Stimulated activated naive CD8-positive, alpha-beta T cell treated with anti-CD3 and anti-CD28 coated beads, Interleukin-15, Interleukin-2, amounts not matched to agents 100 U/mL and 50 U/mL, for 24 hours (primary cell): Measurements from ENCODE around the gene PRDX6.
A peak's percentile ranks its signal among the peaks of the same experiment; 100 is the strongest.
"Not testable (repeated sequence)": the region's sequence is repeated elsewhere in the genome, so short reads cannot be mapped to it uniquely, and the experiment has no call there.

Source experiments
- ATAC-seq: fragments of 150-1000 bp; cut with Tn5 transposase; one replicate; pipeline ENCODE4 v1.10.0; 2021
- DNase-seq: peaks from one replicate; pipeline ENCODE4 v3.0.0; 2021

PRDX6 gene

GRCh38 chr1:173469656-173470055 is 7.5 kb upstream of the PRDX6 start:
- DNase-seq (no peak), ATAC-seq (no peak)

- ATAC-seq = no peak
These were observed 6.5 kb upstream of the PRDX6 start for GRCh38 chr1:173470608-173471007.

DNA sequence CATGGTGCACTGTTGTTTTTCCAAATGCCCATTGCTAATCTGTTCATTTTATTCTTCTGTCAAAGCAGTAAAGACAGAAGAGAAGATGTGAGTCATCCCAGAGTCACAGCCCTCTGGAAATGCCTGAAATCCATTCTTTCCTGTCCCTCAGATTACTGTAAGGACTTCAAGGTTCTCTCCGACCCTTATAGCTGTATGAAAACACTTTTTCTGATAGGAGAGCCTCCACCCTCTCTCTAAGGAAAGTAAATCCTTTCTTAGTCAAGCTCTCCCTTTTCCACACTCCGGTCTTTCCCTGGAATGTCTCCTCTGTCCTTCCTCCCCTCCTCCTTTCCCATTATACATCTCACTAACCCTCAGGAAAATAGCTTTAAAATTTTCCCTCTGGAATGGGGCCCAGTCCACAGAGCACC is 3.5 kb upstream of the PRDX6 start:
- DNase-seq = no peak
- no peak for ATAC-seq

More at GRCh38 chr1:173470608-173471007, 6.5 kb upstream of the PRDX6 start:
- peak; percentile 20 for DNase-seq

- ATAC-seq = no peak
These were observed 2.9 kb upstream of the PRDX6 start for GRCh38 chr1:173474097-173474779.

GRCh38 chr1:173474780-173475421 is 2.2 kb upstream of the PRDX6 start:
- not testable (repeated sequence) for ATAC-seq

More at GRCh38 chr1:173474097-173474779, 2.9 kb upstream of the PRDX6 start:
- DNase-seq = no peak

DNA sequence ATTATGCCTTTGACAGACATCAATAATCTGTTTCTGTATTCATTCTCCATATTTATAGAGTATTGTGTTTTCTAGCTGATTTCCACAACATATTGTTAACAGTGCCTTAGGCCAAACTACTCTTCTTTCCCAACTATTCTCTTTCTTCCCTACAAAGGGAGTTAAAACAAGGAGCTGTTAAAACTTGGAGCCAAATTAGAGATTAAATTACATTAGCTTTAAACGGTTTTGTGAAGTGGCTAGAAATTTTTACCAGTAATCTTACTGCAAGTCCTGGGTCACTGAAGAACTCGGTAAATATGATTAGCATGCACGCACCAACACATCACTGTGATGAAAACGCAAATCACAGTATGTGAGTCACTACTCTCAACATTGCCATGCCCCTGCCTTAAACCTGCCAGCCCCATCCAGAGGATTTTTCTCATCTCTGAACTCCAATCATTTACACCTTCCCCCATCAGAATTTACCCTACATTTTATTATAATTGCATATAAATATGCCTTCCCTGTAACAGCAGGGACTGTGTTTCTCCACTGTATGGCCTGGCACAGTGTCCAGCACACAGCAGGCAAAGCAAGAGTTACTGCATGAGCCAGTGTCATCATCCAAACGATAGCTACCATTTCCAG is 1.5 kb upstream of the PRDX6 start:
- ATAC-seq (peak; percentile 24), DNase-seq (no peak)

More at GRCh38 chr1:173474780-173475421, 2.2 kb upstream of the PRDX6 start:
- DNase-seq = not testable (repeated sequence)

DNA sequence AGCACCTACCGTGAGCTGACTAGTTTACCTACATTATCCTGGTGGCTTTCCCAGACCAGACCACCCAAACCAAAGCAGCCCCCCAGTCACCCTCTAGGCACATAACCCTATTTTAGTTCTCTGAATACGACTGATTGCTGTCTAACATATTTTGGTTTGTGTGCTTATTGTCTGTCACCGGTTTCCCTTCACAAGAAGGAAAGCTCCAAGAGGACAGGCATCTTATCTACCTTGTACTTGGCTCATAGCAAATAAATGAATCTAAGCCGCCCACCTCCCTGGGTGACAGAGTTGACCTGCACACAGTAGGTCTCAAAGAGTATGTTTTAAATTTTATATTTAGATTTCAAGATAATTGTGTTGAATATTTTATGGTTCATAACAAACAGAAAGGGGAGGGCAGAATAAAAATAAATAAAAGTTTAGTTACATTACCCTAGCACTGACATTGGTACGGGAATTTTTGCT is 904 bp upstream of the PRDX6 start:
- no peak for ATAC-seq
- no peak for DNase-seq

DNA sequence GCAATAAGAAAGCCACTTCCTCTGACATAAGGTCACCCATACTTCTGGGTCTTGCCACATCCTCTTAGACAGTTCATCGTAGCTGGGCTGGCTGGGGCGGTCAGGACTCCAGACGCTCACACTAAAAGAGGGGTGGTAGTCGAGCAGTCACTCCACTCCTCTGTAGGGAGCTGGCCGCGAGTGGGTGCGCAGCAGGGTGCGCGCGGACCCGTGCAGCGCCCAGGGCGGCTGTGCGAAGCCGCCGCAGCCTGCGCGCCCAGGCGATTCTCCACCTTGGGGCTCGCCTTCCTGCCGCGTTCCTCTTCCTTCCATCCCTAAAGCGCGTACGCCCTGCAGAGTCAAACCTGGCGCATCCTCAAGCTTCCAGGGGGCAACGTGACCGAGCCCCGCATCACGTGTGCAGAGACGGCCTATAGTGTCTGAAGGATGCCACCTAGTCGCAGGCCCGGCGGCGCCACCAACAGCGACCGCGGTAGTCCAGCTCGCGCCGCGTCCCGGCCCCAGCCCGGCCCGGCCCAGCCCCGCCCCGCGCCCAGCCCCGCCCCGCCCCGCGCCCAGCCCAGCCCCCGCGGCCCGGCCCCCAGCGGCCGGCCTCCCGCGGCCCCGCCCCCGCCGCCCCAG is 360 bp upstream of the PRDX6 start:
- peak; percentile 91 for ATAC-seq
- DNase-seq = peak; percentile 87

DNA sequence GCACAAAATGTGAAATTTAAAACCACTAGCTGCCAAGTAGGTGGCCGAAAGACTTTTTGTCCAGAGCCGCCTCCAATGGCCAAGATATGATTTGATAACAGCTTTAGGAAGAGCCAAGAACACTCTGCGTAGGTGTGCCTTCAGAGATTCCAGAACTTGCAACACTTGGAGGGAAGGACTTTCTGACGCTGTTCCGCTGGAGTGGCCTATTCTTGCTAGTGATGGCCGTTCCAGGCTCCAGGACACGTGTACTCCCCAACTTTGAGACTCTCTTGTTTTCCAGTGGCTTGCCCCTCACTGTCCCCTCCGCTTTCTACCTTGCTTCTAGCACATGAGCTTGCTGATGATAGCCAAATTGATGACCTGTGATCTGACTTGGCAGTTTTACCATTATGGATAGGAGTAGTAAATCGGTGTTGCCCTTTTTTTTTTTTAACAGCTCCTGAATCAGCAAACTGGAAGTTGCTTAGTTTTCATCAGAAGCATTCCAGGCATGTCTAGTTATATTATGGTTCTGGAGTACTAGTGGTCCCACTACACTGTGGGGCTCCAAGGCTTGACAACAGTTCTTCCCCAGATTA is 1.0 kb downstream of the PRDX6 start:
- ATAC-seq = no peak
- DNase-seq = no peak

DNA sequence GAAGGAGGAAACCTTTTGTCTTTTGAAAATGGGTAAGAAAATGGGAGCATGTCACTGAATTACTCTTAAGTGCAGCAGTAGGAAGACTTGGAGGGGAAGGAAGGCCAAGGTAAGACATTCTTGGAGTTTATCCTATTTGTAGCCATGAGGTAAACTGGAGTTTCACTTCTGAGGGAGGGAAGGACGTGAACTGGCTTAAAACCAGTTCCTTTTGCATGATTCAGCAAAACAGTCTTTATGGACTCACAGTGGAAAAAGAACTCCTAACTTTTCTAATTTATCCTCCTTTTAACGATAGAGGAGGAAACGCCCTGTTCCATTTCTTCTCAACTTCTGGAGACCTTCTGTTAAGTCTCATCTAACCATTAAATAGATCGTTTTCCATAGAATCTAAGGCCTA is 2.5 kb downstream of the PRDX6 start:
- no peak for ATAC-seq
- no peak for DNase-seq

DNA sequence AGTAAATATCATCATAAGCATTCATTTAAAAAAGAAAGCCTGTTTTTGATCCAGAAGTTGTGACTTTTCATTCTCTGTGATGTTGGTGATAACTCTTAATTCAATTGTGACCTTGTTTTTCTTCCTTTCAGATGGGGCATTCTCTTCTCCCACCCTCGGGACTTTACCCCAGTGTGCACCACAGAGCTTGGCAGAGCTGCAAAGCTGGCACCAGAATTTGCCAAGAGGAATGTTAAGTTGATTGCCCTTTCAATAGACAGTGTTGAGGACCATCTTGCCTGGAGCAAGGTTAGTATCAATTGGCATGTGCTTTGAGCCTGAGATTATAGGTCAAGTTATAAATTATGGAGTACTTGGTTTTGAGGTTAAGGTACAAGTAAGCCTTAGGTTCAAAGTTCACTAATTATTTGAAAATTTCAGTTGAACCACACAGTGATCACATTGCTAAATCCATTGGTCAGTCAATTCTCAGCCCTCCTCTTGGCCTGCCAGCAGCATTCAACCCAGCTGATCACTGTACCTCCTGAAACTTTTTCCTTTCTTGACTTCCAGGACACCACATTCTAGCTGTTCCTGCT is 4.1 kb downstream of the PRDX6 start:
- DNase-seq = no peak
- no peak for ATAC-seq

- no peak for DNase-seq
- ATAC-seq = no peak
These were observed 5.5 kb downstream of the PRDX6 start for GRCh38 chr1:173482683-173483082.

DNA sequence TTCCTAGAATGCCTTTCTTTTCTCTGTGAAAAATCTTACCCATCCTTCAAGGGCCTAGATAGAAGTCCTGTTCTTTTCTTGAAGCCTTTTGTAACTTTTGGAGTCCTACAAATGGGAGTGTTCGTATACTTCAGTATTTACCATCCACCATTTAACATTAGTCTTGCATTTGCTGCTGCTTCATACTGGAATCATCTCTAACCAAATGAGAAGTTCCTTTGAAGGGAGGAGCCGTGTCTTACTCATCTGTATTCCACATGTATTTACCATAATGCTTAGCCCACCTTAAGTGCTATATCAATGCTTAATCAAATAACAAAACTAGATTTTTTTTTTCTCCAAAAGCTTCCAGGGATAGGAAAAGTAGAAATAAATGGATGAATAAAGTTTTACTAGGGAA is 7.1 kb downstream of the PRDX6 start:
- no peak for ATAC-seq
- no peak for DNase-seq

- no peak for ATAC-seq
- DNase-seq = no peak
These were observed 8.3 kb downstream of the PRDX6 start for GRCh38 chr1:173485401-173485800.

- ATAC-seq = no peak
- DNase-seq = no peak
These were observed 10.9 kb downstream of the PRDX6 start for GRCh38 chr1:173488001-173488400.

DNA sequence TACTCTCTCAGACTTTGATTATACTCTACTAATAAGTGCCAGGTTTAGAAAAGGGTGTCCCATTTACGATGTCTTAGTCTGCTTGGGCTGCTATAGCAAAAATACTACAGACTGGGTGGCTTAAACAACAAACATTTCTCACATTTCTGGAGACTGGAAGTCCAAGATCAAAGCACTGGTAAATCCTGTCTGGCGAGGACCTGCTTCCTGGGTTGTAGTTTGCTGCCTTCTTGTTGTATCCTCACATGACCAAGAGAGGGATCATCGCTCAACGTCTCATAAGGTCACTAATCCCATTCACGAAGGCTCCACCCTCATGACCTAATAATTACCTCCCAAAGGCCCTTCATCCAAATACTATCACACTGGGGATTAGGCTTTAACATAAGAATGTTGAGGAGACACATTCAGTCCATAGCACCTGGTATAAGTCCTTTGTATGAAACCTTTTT is 12.0 kb downstream of the PRDX6 start:
- DNase-seq = no peak

DNA sequence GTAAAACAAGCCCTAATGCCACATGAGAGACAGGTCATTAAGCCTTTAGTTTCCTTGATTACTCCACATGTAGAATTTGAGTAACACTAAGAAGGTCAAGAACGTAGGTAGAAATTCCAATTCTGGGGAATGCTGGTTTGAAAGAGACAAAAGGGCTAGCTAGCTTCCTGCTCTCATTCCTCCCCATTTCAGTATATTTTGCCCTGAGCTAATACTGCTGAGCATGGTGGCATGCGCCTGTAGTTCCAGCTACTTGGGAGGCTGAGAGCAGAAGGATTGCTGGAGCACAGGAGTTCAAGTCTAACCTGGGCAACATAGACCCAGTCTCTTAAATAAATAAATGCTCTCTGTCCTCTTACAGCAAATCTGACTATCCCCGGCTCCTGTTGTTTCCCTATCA is 12.8 kb downstream of the PRDX6 start:
- no peak for DNase-seq
- no peak for ATAC-seq

More for the DNA sequence above, 12.0 kb downstream of the PRDX6 start:
- no peak for ATAC-seq

GRCh38 chr1:173491508-173491907 is 14.4 kb downstream of the PRDX6 start:
- DNase-seq (no peak), ATAC-seq (no peak)

- DNase-seq, ATAC-seq: not testable (repeated sequence)
These were observed 16.0 kb downstream of the PRDX6 start for GRCh38 chr1:173493125-173493524.

DNA sequence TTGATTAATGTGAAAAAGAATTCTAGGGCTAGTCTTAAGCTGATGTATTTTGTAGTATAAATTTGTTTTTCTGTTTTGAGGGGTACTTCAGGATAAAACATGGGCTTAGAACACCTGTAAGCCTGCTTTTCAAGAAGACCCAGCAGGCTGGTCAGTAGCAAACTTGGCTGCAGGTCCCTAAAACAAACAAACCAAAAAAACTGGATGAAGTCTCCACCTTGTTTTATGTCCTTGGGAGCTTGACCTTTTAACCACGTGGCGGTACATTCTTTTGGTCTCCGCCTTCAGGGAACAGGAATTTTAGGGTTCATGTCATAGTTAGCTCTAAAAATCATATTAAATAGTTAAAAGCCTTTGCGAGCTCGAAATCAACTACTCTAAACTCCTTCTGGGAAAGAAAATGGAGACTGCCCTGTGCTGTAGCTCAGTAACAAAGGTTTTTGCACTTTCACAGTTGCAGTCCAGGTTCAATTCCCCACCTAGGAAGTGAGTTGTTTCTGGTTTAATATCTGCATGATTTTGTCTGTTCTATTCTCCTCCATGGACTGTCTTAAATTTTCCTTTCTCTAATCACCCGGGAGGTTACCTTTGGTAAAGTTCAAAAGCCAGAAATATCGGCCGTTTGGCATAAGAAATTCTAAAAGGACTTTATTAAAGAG is 18.6 kb downstream of the PRDX6 start:
- DNase-seq (no peak), ATAC-seq (no peak)

- ATAC-seq (no peak), DNase-seq (no peak)
These were observed 19.7 kb downstream of the PRDX6 start for GRCh38 chr1:173496757-173497320.
